Hepatocyte (in vitro differentiated cells): Measurements from ENCODE around the gene ECT2L. TPM values are rescaled to one million over a fixed set of nuclear protein-coding genes. Genes with fewer than 3 reads are reported as not detected.

Source experiments
- DNase-seq: peaks from one replicate; pipeline ENCODE4 v3.0.0-alpha.2; 2016; ENCODE audit warnings: low spot score
- H2AFZ ChIP-seq: fragments of 200-600 bp; sonication (generic); 2 replicates; pipeline ENCODE4 v1.6.0; 2016; ENCODE audit warnings: antibody characterized with exemption, mild to moderate bottlenecking
- H3K27ac ChIP-seq: fragments of 200-600 bp; sonication (generic); 2 replicates; pipeline ENCODE4 v1.5.1; 2016; ENCODE audit warnings: mild to moderate bottlenecking
- H3K27me3 ChIP-seq: fragments of 200-600 bp; sonication (generic); 2 replicates; pipeline ENCODE4 v1.6.1; 2016
- H3K36me3 ChIP-seq: fragments of 200-600 bp; sonication (generic); replicated peaks from 2 replicates; pipeline ENCODE4 v1.5.1; 2016; ENCODE audit warnings: low read depth; ENCODE audit not compliant: insufficient read depth
- H3K4me1 ChIP-seq: fragments of 200-600 bp; sonication (generic); 2 replicates; pipeline ENCODE4 v1.5.1; 2016; ENCODE audit warnings: mild to moderate bottlenecking, moderate library complexity; ENCODE audit not compliant: insufficient read depth
- H3K4me2 ChIP-seq: fragments of 200-600 bp; sonication (generic); 2 replicates; pipeline ENCODE4 v1.6.0; 2016
- H3K4me3 ChIP-seq: fragments of 200-600 bp; sonication (generic); 2 replicates; pipeline ENCODE4 v1.5.1; 2016; ENCODE audit warnings: mild to moderate bottlenecking
- H3K79me2 ChIP-seq: fragments of 200-600 bp; sonication (generic); 2 replicates; pipeline ENCODE4 v1.6.0; 2017; ENCODE audit warnings: mild to moderate bottlenecking
- H3K9me2 ChIP-seq: fragments of 200-600 bp; sonication (generic); replicated peaks from 2 replicates; pipeline ENCODE4 v1.6.0; 2017; ENCODE audit warnings: mild to moderate bottlenecking; ENCODE audit not compliant: insufficient read depth
- H3K9me3 ChIP-seq: fragments of 200-600 bp; sonication (generic); 2 replicates; pipeline ENCODE4 v1.5.1; 2016; ENCODE audit warnings: low read depth, mild to moderate bottlenecking
- H4K20me1 ChIP-seq: fragments of 200-600 bp; sonication (generic); 2 replicates; pipeline ENCODE4 v1.6.0; 2016; ENCODE audit warnings: mild to moderate bottlenecking; ENCODE audit not compliant: insufficient read depth, poor library complexity, severe bottlenecking
- EZH2 ChIP-seq: fragments of 200-600 bp; sonication (generic); IDR thresholded peaks from 2 replicates; pipeline ENCODE4 v1.6.1; 2016; ENCODE audit warnings: antibody characterized with exemption, mild to moderate bottlenecking, borderline replicate concordance
- EZH2phosphoT487 ChIP-seq: fragments of 200-600 bp; sonication (generic); IDR thresholded peaks from one replicate; pipeline ENCODE4 v1.6.1; 2018; ENCODE audit warnings: antibody characterized with exemption, mild to moderate bottlenecking, low read depth, moderate library complexity; ENCODE audit not compliant: unreplicated experiment, severe bottlenecking
- whole genome bisulfite sequencing: methylation state at CpG from one replicate; pipeline ENCODE4 v1.1.6; 2016; ENCODE audit warnings: low lambda C conversion rate; ENCODE audit errors: missing lambda C conversion rate; 5-methylcytosine and 5-hydroxymethylcytosine counted together
- polyA plus RNA-seq: library from polyadenylated mRNA; unstranded; fragments of >200 nt; fragmentation: Nextera tagmentation; extraction: Ambion mirVana; gene quantifications from 2 replicates; pipeline ENCODE4 v1.2.1, GENCODE V29; 2016
- total RNA-seq: library from RNA; depleted of rRNA; stranded (reverse); fragments of >200 nt; gene quantifications from 2 replicates; pipeline ENCODE4 v1.2.3, GENCODE V29; 2014
- TF ChIP-seq, protein P1 (sequence below): fragments of 200-600 bp; sonication (generic); IDR thresholded peaks from 2 replicates; pipeline ENCODE4 v1.5.1; 2016; ENCODE audit warnings: antibody characterized with exemption, mild to moderate bottlenecking; ENCODE audit not compliant: poor library complexity

Gene ECT2L
- total and polyA plus RNA-seq, 2 experiments from 2014 or later, result not detected

DNA sequence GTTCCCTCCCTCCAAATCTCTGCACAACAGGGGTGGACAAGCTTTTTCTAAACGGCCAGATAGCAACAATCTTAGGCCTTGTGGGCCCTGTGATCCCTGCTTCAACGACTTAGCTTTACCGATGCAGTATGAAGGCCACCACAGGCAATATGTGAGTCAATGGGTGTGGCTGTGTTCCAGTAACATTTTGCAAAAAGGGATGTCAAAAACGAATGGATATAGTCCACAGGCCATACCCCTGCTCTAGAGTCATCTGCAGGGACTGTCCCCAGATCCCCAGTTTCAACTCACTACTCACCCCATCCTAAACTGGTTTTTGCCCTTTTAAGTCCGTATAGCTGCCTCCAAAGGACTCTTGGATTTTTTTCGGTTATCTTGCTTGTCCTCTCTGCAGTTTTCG lies 34.4 kb downstream of the ECT2L start:
- WGBS, result 84% methylated on average over 7 of the region's 7 CpGs
- no peaks in the 10 kb centered on the region for H3K79me2 ChIP-seq
- no peaks in the 10 kb centered on the region for H3K9me2 ChIP-seq
- no peaks in the 10 kb centered on the region for H3K36me3 ChIP-seq
- no peak for DNase-seq
- H3K27ac ChIP-seq, result no peak overlapping the region
- H3K27me3 ChIP-seq, result no peaks in the 10 kb centered on the region
- TF ChIP-seq EZH2phosphoT487 (no peak), EZH2 (no peak)
- TF ChIP-seq, protein P1, sequence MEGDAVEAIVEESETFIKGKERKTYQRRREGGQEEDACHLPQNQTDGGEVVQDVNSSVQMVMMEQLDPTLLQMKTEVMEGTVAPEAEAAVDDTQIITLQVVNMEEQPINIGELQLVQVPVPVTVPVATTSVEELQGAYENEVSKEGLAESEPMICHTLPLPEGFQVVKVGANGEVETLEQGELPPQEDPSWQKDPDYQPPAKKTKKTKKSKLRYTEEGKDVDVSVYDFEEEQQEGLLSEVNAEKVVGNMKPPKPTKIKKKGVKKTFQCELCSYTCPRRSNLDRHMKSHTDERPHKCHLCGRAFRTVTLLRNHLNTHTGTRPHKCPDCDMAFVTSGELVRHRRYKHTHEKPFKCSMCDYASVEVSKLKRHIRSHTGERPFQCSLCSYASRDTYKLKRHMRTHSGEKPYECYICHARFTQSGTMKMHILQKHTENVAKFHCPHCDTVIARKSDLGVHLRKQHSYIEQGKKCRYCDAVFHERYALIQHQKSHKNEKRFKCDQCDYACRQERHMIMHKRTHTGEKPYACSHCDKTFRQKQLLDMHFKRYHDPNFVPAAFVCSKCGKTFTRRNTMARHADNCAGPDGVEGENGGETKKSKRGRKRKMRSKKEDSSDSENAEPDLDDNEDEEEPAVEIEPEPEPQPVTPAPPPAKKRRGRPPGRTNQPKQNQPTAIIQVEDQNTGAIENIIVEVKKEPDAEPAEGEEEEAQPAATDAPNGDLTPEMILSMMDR, result no peak
- H4K20me1 ChIP-seq, result no peaks in the 10 kb centered on the region
- H3K4me2 ChIP-seq, result no peak overlapping the region
- no peaks in the 10 kb centered on the region for H3K9me3 ChIP-seq
- H2AFZ ChIP-seq, result no peak overlapping the region
- H3K4me1 ChIP-seq, result no peaks in the 10 kb centered on the region
- no peak overlapping the region for H3K4me3 ChIP-seq

DNA sequence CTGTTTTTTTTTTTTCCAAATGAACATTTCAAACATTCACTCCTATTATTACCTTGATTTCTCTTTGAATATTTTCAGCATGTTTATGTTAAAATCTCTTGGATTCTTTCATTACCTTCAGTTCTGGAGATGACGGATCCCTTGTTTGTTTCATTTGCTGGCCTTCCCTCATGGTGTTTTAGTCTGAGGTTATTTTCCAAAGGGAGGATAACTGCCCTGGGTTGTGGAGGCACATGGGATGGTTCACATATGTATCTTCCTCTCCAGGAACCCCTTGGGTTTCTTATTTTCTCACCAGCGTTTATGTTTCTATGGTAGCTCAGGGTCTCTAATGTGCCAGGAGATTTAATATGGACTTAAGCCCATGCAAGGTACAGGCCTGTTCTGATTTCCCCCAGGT lies 36.3 kb downstream of the ECT2L start:
- H3K9me2 ChIP-seq, result no peaks in the 10 kb centered on the region
- no peaks in the 10 kb centered on the region for H3K27me3 ChIP-seq
- no peaks in the 10 kb centered on the region for H3K79me2 ChIP-seq
- no peak for TF ChIP-seq EZH2
- TF ChIP-seq, protein P1, result no peak
- TF ChIP-seq EZH2phosphoT487, result no peak
- no peak for DNase-seq
- no peaks in the 10 kb centered on the region for H4K20me1 ChIP-seq
- H3K4me3 ChIP-seq, result no peak overlapping the region
- H3K27ac ChIP-seq, result no peak overlapping the region
- no peak overlapping the region for H3K4me2 ChIP-seq
- H3K36me3 ChIP-seq, result no peaks in the 10 kb centered on the region
- WGBS, result 98% methylated on average over 2 of the region's 2 CpGs
- H3K4me1 ChIP-seq, result no peaks in the 10 kb centered on the region
- H3K9me3 ChIP-seq, result no peaks in the 10 kb centered on the region
- H2AFZ ChIP-seq, result no peak overlapping the region

DNA sequence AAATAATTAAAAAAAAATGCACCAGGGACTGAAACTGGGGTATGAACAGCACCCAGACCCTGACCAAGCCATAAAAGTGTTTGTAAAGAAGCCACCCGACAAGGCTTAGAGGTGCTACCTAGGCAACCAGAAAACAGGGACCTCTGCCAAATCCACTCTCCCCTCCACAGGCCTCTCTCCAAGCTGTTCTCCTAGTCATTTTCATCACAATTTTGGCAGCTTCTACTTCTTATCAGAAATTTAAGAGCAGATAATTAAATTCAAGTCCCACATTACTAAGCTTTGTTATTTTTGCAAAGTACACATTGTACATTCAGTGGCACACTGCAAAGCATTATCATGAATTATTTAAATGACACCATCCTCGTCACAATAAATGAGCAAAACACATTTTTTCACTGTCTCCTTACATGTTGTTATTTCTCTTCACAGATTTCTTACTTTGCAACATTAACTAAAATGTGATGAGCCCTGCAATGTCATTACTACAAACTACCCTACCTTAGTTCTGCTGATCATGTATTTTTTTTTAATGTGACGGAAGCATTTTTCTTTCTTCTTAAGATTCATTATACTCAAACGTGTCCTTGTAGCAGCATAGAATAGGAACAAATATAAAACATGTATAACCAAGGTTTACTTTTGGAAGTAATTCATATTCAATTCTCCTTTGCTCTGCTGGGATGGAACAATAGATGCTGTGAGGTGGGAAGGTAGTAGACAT lies 38.1 kb downstream of the ECT2L start:
- DNase-seq, result no peak
- H3K36me3 ChIP-seq, result no peaks in the 10 kb centered on the region
- no peaks in the 10 kb centered on the region for H3K27me3 ChIP-seq
- no peak overlapping the region for H3K4me3 ChIP-seq
- H3K79me2 ChIP-seq, result no peaks in the 10 kb centered on the region
- no peaks in the 10 kb centered on the region for H3K9me2 ChIP-seq
- no peak overlapping the region for H2AFZ ChIP-seq
- TF ChIP-seq EZH2phosphoT487 (no peak), EZH2 (no peak)
- TF ChIP-seq, protein P1, result no peak
- no peak overlapping the region for H3K4me2 ChIP-seq
- no peak overlapping the region for H3K27ac ChIP-seq
- no peaks in the 10 kb centered on the region for H3K4me1 ChIP-seq
- WGBS, result 79% methylated on average over 4 of the region's 4 CpGs
- no peaks in the 10 kb centered on the region for H4K20me1 ChIP-seq
- no peaks in the 10 kb centered on the region for H3K9me3 ChIP-seq
